Measurements from ENCODE around the gene FBN2.

- TF ChIP-seq POLR2AphosphoS5 (IDR thresholded peaks at IDR 0.05) (no peak), CTCF (IDR thresholded peaks at IDR 0.05) (no peak), POLR2A (IDR thresholded peaks at IDR 0.05) (no peak)
Observed at GRCh38 chr5:128300181-128300580, 237.9 kb downstream of the FBN2 start.
